Right lobe of liver (tissue), 4 donors: Measurements from ENCODE around the gene SRP14.

Source experiments
- POLR2A ChIP-seq: fragments of 450-650 bp; IDR thresholded peaks from one replicate; pipeline ENCODE4 v1.6.1; 2017; ENCODE audit warnings: antibody characterized with exemption, mild to moderate bottlenecking
- TF ChIP-seq, protein P1 (sequence below), 4 donors: fragments of 200-600 bp in 3 of 4; fragments of 450-650 bp in 1 of 4; IDR thresholded peaks; one replicate each; pipeline versions ENCODE4 v1.5.1 to v1.8.0; 2016 to 2022; ENCODE audit warnings: antibody characterized with exemption in 4 of 4, mild to moderate bottlenecking in 2 of 4
- donor health status: DM: no; HTN: no; CAD: no.
- donor health status: DM: no; HTN: no; CAD: no.
- donor health status: DM: no; HTN: yes; CAD: no.

DNA sequence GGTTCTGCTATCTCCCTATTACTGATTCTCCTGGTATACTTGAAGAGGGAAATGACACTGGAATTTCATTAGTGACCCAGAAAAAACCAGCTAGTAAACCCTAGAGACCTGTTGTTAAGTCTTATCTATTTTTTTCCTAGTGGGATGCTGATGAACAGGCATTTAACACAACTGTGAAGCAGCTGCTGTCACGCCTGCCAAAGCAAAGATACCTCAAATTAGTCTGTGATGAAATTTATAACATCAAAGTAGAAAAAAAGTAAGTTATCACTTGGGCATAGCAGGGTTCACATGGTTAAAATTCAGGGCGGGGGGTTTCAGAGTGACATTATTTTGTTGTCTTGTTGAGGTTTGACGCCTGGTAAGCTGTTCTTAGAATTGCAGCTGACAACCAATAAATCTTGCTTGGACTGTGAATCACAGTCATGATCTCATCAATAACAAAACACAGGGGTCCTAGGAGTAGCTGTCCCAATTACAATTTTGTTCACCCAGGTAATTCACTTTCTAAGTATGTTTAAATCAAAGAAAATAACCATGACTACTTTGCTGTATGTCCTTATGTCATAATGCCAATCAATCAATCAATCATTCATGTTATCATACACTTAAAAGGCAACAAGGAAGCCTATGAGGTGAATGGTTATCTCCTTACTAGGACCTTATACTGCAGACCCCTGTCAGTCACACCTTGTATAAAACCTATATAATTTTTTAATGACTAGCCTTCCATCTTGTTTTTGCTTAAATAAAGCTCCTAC lies 4.6 kb downstream of the SRP14 start:
- TF ChIP-seq, protein P1, sequence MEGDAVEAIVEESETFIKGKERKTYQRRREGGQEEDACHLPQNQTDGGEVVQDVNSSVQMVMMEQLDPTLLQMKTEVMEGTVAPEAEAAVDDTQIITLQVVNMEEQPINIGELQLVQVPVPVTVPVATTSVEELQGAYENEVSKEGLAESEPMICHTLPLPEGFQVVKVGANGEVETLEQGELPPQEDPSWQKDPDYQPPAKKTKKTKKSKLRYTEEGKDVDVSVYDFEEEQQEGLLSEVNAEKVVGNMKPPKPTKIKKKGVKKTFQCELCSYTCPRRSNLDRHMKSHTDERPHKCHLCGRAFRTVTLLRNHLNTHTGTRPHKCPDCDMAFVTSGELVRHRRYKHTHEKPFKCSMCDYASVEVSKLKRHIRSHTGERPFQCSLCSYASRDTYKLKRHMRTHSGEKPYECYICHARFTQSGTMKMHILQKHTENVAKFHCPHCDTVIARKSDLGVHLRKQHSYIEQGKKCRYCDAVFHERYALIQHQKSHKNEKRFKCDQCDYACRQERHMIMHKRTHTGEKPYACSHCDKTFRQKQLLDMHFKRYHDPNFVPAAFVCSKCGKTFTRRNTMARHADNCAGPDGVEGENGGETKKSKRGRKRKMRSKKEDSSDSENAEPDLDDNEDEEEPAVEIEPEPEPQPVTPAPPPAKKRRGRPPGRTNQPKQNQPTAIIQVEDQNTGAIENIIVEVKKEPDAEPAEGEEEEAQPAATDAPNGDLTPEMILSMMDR (IDR thresholded peaks at IDR 0.05), result no peak
- TF ChIP-seq POLR2A, result no peak
